Measurements from ENCODE around the gene EPS15.
"Not testable (repeated sequence)": the region's sequence is repeated elsewhere in the genome, so short reads cannot be mapped to it uniquely, and the experiment has no call there.

Gene EPS15

GRCh38 chr1:51329443-51330325 lies 189.4 kb downstream of the EPS15 start:
- no peak for FAIRE-seq

GRCh38 chr1:51328926-51329325 lies 190.1 kb downstream of the EPS15 start:
- no peak for FAIRE-seq

GRCh38 chr1:51328279-51328678 lies 190.8 kb downstream of the EPS15 start:
- FAIRE-seq, result no peak

- FAIRE-seq, result no peak
These were observed 191.7 kb downstream of the EPS15 start for GRCh38 chr1:51327386-51327785.

- FAIRE-seq, result no peak
These were observed 192.2 kb downstream of the EPS15 start for GRCh38 chr1:51326839-51327238.

GRCh38 chr1:51325878-51326755 lies 192.9 kb downstream of the EPS15 start:
- FAIRE-seq, result no peak

GRCh38 chr1:51325391-51325790 lies 193.7 kb downstream of the EPS15 start:
- FAIRE-seq, result no peak

GRCh38 chr1:51325011-51325385 lies 194.1 kb downstream of the EPS15 start:
- FAIRE-seq, result not testable (repeated sequence)

- FAIRE-seq, result no peak
These were observed 194.6 kb downstream of the EPS15 start for GRCh38 chr1:51324251-51325010.

GRCh38 chr1:51323778-51324177 lies 195.3 kb downstream of the EPS15 start:
- FAIRE-seq, result no peak

- no peak for FAIRE-seq
These were observed 196.5 kb downstream of the EPS15 start for GRCh38 chr1:51322417-51323101.

- FAIRE-seq, result no peak
These were observed 197.2 kb downstream of the EPS15 start for GRCh38 chr1:51321924-51322280.

- no peak for FAIRE-seq
These were observed 197.8 kb downstream of the EPS15 start for GRCh38 chr1:51320967-51321923.

GRCh38 chr1:51317798-51318197 lies 201.3 kb downstream of the EPS15 start:
- FAIRE-seq, result no peak

- FAIRE-seq, result no peak
These were observed 202.3 kb downstream of the EPS15 start for GRCh38 chr1:51316846-51317120.

GRCh38 chr1:51316113-51316845 lies 202.8 kb downstream of the EPS15 start:
- no peak for FAIRE-seq

GRCh38 chr1:51314974-51315373 lies 204.1 kb downstream of the EPS15 start:
- FAIRE-seq, result no peak

GRCh38 chr1:51313961-51314777 lies 204.9 kb downstream of the EPS15 start:
- no peak for FAIRE-seq

GRCh38 chr1:51313268-51313852 lies 205.7 kb downstream of the EPS15 start:
- FAIRE-seq, result no peak

- FAIRE-seq, result no peak
These were observed 206.3 kb downstream of the EPS15 start for GRCh38 chr1:51312718-51313117.

All from TTC549 (cell line).